ENCODE data around the gene VHLL. TPM values are rescaled to one million over a fixed set of nuclear protein-coding genes. Genes with fewer than 3 reads are reported as not detected.

The VHLL gene
- total RNA-seq, 1 donor from 2014 or later = not detected

DNA sequence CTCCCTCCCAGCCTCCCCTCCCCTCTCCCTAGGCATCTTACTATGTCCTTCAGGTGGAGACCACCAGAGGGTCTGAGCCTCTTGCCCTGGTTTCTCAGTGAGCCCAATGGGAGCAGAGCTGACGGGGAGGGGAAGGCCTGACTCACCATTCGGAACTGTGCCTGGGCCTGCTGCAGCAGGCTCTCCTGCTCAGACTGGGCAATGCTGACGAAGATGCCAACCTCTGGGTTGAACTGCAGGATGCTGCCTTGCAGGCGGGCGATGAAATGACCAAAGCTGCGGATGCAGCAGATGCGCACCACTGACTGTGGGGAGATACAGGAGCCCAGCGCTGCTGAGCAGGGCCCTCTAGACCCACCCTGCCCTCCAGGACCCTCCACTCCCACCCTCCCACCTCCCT lies 40.2 kb downstream of the VHLL start:
- TF ChIP-seq CTCF (conservative IDR thresholded peaks at IDR 0.05; ENCODE audit: low read depth, low read length) = no peak
- H3K4me3 ChIP-seq (ENCODE audit: low read depth, low read length) = no peak overlapping the region
- DNase-seq (ENCODE audit: low read depth) = no peak

DNA sequence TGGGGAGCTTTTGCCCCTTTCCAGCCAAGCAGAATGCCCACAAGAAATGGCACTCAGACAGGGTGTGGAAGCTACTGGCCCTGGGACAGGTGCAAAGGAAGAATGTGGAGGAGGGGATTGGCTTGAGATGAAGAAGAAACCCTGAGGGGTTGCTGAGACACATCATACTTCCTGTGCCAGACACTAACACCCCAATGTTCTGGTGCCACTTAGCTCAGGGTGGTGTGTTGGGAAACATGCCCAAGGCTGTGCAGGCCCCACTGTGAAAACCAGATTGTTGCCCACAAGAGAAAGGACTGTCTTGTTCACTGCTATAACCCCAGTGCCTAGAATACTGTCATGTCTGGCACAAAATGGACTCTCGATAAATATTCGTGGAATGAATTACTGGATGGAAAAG lies 41.4 kb downstream of the VHLL start:
- no peak for DNase-seq (ENCODE audit: low read depth)
- no peak overlapping the region for H3K4me3 ChIP-seq (ENCODE audit: low read depth, low read length)
- no peak for TF ChIP-seq CTCF (conservative IDR thresholded peaks at IDR 0.05; ENCODE audit: low read depth, low read length)

DNA sequence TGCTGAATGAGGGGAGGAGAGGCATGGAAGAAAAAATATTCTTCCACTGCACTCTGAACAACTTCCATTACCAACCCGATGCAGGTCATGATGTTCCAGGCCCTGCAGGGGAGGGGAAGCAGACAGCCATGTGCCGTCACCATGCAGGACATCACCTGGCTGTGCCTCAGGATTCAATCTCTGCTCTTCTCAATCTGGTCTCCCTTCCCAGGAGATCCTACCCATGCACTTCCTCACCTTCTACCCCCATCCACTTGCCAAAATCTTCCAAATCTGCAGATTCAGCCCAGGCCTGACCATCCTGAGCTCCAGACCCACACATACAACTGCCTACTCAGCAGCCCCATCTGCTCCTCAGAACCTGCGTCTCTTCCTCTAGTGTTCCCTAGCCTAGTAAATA lies 45.5 kb downstream of the VHLL start:
- TF ChIP-seq CTCF (conservative IDR thresholded peaks at IDR 0.05; ENCODE audit: low read depth, low read length) = no peak
- H3K4me3 ChIP-seq (ENCODE audit: low read depth, low read length) = no peak overlapping the region
- DNase-seq (ENCODE audit: low read depth) = no peak

- TF ChIP-seq CTCF (conservative IDR thresholded peaks at IDR 0.05; ENCODE audit: low read depth, low read length) = no peak
- DNase-seq (ENCODE audit: low read depth) = no peak
- no peak overlapping the region for H3K4me3 ChIP-seq (ENCODE audit: low read depth, low read length)
Measured at GRCh38 chr1:156251527-156251926, 47.6 kb downstream of the VHLL start.

- no peak for TF ChIP-seq CTCF (conservative IDR thresholded peaks at IDR 0.05; ENCODE audit: low read depth, low read length)
- no peak overlapping the region for H3K4me3 ChIP-seq (ENCODE audit: low read depth, low read length)
- DNase-seq (ENCODE audit: low read depth) = no peak
Measured at GRCh38 chr1:156249593-156249992, 49.5 kb downstream of the VHLL start.

Other genes starting within 250 kb of the VHLL start
- gene UBQLN4, start 245.5 kb downstream of the VHLL start, total RNA-seq = 28.2 and 29.7 TPM in 2 replicates
- 94.8 and 97.0 TPM in 2 replicates for gene LAMTOR2, start 244.5 kb downstream of the VHLL start, total RNA-seq
- gene RAB25, start 238.1 kb downstream of the VHLL start, total RNA-seq = 17.8 and 47.5 TPM in 2 replicates
- gene MEX3A, start 216.8 kb downstream of the VHLL start, total RNA-seq = 14.8 and 19.0 TPM in 2 replicates
- gene LMNA, start 184.6 kb downstream of the VHLL start, total RNA-seq = 358 and 433 TPM in 2 replicates
- gene SEMA4A, start 145.7 kb downstream of the VHLL start, total RNA-seq = 1.4 and 3.5 TPM in 2 replicates
- gene SLC25A44, start 105.2 kb downstream of the VHLL start, total RNA-seq = 7.4 and 16.6 TPM in 2 replicates
- gene PMF1, start 86.3 kb downstream of the VHLL start, total RNA-seq = 112 and 131 TPM in 2 replicates
- gene BGLAP, start 57.1 kb downstream of the VHLL start, total RNA-seq = 0.29 TPM in 1 of 2 replicates, not detected in the other
- 1.4 and 1.5 TPM in 2 replicates for gene PAQR6, start 51.3 kb downstream of the VHLL start, total RNA-seq
- 77.4 and 96.9 TPM in 2 replicates for gene SMG5, start 16.5 kb downstream of the VHLL start, total RNA-seq
- 2.1 and 3.9 TPM in 2 replicates for gene TMEM79, start 15.0 kb downstream of the VHLL start, total RNA-seq
- gene GLMP, start 3.6 kb downstream of the VHLL start, total RNA-seq = 47.9 and 66.3 TPM in 2 replicates
- gene CCT3, start 39.0 kb upstream of the VHLL start, total RNA-seq = 358 and 726 TPM in 2 replicates
- 0.36 and 0.69 TPM in 2 replicates for gene TSACC, start 39.2 kb upstream of the VHLL start, total RNA-seq
- 0.14 TPM in 1 of 2 replicates, not detected in the other for gene RHBG, start 69.9 kb upstream of the VHLL start, total RNA-seq
- 10.6 and 10.7 TPM in 2 replicates for gene MEF2D, start 201.5 kb upstream of the VHLL start, total RNA-seq

Data from epithelial cell of proximal tubule (primary cell).